Subcutaneous adipose tissue (tissue), 4 donors: ENCODE data around the gene SYCE3. TPM values are rescaled to one million over a fixed set of nuclear protein-coding genes. Genes with fewer than 3 reads are reported as not detected.

Source experiments
- CTCF ChIP-seq: fragments of 450-650 bp; IDR thresholded peaks from one replicate; pipeline ENCODE4 v1.5.1; 2016; ENCODE audit warnings: low read depth, mild to moderate bottlenecking, control low read depth, antibody characterized with exemption, moderate library complexity
- total RNA-seq, 4 donors: library from RNA; depleted of rRNA; stranded (reverse); fragments of >200 nt; gene quantifications; one replicate each; pipeline ENCODE4 v1.1.0, GENCODE V29; 2016

Gene SYCE3
- total RNA-seq, 4 donors from 2014 or later, result 2.2 to 3.3 TPM; not detected in 2

- TF ChIP-seq CTCF, result no peak
These were observed 16.1 kb downstream of the SYCE3 start for GRCh38 chr22:50546326-50547262.

GRCh38 chr22:50545522-50546325 is 17.0 kb downstream of the SYCE3 start, which contains the start of gene KLHDC7B:
Gene KLHDC7B (plus strand): TSS chr22:50545899. CDS start chr22:50546244, 345 bp downstream.
- TF ChIP-seq CTCF, result no peak

- no peak for TF ChIP-seq CTCF
These were observed 17.9 kb downstream of the SYCE3 start for GRCh38 chr22:50544746-50545253.

GRCh38 chr22:50544078-50544745 is 18.5 kb downstream of the SYCE3 start:
- no peak for TF ChIP-seq CTCF

GRCh38 chr22:50542416-50542927 is 20.2 kb downstream of the SYCE3 start:
- TF ChIP-seq CTCF, result no peak

GRCh38 chr22:50540381-50540780 is 22.3 kb downstream of the SYCE3 start:
- no peak for TF ChIP-seq CTCF
